Psoas muscle (tissue), 8 donors: ENCODE results near the gene ZNF837. TPM values are rescaled to one million over a fixed set of nuclear protein-coding genes. Genes with fewer than 3 reads are reported as not detected.

ENCODE experiments used
- ATAC-seq, 4 donors: fragments of 200-7000 bp; cut with Tn5 transposase; one replicate each; pipeline ENCODE4 v1.9.1; 2020; ENCODE audit warnings: moderate library complexity in 3 of 4, mild to moderate bottlenecking in 2 of 4
- DNase-seq, 2 donors: peaks; one replicate each; pipeline ENCODE4 v3.0.0-alpha.2; 2020
- H3K27ac ChIP-seq: fragments of 200-600 bp; one replicate; pipeline ENCODE4 v1.8.0; 2022
- H3K27me3 ChIP-seq, 3 donors: fragments of 200-600 bp in 1 of 3; one replicate each; pipeline versions ENCODE4 v1.6.1 to v1.8.0; 2013 to 2022; ENCODE audit warnings: low read length in 2 of 3, mild to moderate bottlenecking in 2 of 3, moderate library complexity in 1 of 3; ENCODE audit not compliant: insufficient read depth in 3 of 3
- H3K36me3 ChIP-seq, 2 donors: fragments of 200-600 bp in 1 of 2; one replicate each; pipeline versions ENCODE4 v1.6.1 to v1.8.0; 2013 to 2022; ENCODE audit warnings: low read depth in 1 of 2, mild to moderate bottlenecking in 1 of 2, moderate library complexity in 1 of 2; ENCODE audit not compliant: insufficient read depth in 1 of 2
- H3K4me1 ChIP-seq: fragments of 200-600 bp; one replicate; pipeline ENCODE4 v1.8.0; 2022
- H3K4me3 ChIP-seq: fragments of 200-600 bp; one replicate; pipeline ENCODE4 v1.8.0; 2022; ENCODE audit warnings: mild to moderate bottlenecking
- H3K9me3 ChIP-seq: fragments of 200-600 bp; one replicate; pipeline ENCODE4 v1.8.0; 2022
- CTCF ChIP-seq: fragments of 200-600 bp; IDR thresholded peaks from one replicate; pipeline ENCODE4 v1.8.0; 2022; ENCODE audit warnings: antibody characterized with exemption
- WGBS, 3 donors: extraction: QIAGEN DNeasy Blood & Tissue Kit; methylation state at CpG; one replicate each; pipeline versions ENCODE4 v1.1.6 to v1.1.7; 2013; 5-methylcytosine and 5-hydroxymethylcytosine counted together
- intact Hi-C, 2 donors: fragments of 100-400 bp; cut with DNase I; formaldehyde crosslinking; loops; one replicate each; pipeline versions ENCODE4 v1.11.0 to v1.14.2; 2022
- polyA plus RNA-seq, 3 donors: library from polyadenylated mRNA; stranded (reverse); fragments of 200-250 nt; gene quantifications; one replicate each; pipeline ENCODE4 v1.2.3, GENCODE V29; 2013
- total RNA-seq, 4 donors: library from RNA; stranded (reverse); fragmentation: NEBNext Ultra II Directional in 2 of 4; extraction: Animal tissue kit (Norgen Biotek cat#: 25700) in 2 of 4; gene quantifications; one replicate each; pipeline versions ENCODE4 v1.2.1 to v1.2.4, GENCODE V29; 2021 to 2023
- donor health status: healthy with polysubstance abuse.
- donor health status: DM: no; HTN: no; CAD: no; lungs with moderate emphysema.
- donor health status: Bipolar disorder and iron deficiency.
- donor health status: healthy.
- donor health status: DM: yes; HTN: yes; CAD: no.
- donor health status: DM: no; HTN: no; CAD: no.
- donor health status: DM: no; HTN: no; CAD: no.
- donor health status: DM: yes; HTN: yes; CAD: no.

Gene ZNF837
- total and polyA plus RNA-seq, 7 donors = 0.08 to 0.34 (median 0.24) TPM

DNA sequence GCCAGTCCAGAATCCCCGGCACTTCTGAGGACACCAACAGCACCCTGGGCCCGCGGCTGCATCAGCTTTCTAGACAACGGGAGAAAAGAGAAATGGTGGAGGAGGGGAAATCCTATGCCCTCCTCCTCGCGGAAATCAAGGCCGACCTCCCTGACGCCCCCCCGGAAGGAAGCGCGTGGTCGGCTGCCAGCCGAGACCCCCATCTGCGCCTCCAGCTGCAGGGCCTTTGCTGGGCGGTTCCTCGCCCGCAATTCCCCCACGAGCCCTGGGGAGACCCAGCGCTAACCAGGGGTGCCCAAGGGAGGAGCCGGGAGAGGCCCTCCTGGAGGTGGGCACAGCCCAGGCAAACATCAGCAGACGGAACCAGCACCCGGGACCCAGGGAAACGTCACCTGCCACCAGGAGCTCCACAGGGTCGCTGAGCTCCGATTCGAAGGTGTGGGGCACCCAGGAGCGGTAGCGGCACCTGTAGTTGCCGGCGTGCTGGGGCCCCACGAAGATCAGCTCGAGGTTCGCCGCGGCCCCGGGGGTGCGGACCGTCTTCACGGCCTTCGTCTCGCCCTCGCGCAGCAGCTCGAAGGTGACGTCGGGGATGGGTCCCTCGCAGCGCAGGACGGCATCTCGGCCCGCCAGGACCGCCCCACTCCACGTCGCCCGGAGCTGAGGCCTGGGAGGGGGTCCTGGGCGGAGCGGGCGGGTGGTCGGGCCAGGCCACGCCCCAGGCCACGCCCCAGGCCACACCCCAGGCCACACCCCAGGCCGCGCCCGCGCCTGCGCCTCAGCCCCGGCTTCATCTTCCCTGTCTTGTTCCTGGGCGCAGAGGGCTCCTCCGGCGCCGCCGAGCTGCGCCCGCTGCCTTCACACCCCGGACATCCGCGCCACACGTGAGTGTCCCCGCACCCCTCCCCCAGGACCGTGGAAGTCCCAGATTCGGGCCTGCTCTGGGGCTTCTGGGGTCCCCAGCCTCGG lies 33.6 kb downstream of the ZNF837 start:
- Histone ChIP-seq H3K9me3 (no peaks in the 10 kb centered on the region), H3K36me3 (no peaks in the 10 kb centered on the region), H3K27me3 (peaks cover 0 to 38% (median 11%) of the 10 kb centered on the region in 3 donors), H3K4me1 (no peaks in the 10 kb centered on the region), H3K27ac (peak overlapping the region; percentile 53), H3K4me3 (peak overlapping the region; percentile 73)
- DNase-seq = peak; percentile 54 to 73
- intact Hi-C loops = no loop called here
- peak; percentile 83 to 95 (median 86) for ATAC-seq
- TF ChIP-seq CTCF = no peak
- 1 to 2% (median 2%) methylated on average over 55 to 82 of the region's 82 CpGs for WGBS, 3 donors

- intact Hi-C loops = no loop called here
These were observed 35.3 kb downstream of the ZNF837 start for GRCh38 chr19:58345558-58345957.

DNA sequence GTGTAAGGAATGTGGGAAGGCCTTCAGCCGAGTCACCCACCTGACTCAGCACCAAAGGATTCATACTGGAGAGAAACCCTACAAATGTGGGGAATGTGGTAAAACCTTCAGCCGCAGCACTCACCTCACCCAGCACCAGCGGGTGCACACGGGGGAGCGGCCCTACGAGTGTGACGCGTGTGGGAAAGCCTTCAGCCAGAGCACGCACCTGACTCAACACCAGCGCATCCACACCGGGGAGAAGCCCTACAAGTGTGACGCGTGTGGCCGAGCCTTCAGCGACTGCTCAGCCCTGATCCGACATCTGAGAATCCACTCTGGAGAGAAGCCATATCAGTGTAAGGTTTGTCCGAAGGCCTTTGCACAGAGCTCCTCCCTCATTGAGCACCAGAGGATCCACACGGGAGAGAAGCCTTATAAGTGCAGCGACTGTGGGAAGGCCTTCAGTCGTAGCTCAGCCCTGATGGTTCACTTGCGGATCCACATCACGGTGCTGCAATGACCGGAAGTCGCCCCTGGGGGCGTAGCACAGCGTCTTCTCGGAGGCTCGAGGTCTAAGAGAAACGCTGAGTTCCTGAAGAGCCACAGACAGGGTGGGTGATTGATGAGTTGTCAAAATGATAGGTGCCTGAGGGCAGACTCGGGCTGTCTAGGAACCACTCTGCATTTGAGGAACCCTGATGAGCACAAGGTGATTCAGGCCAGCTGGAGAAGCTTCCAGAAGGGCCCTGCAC lies 41.8 kb downstream of the ZNF837 start:
- intact Hi-C loops = no loop called here
- H3K36me3 ChIP-seq = peaks cover 9 to 62% of the 10 kb centered on the region in 2 donors
- H3K9me3 ChIP-seq = no peaks in the 10 kb centered on the region
- no peaks in the 10 kb centered on the region for H3K4me1 ChIP-seq
- no peaks in the 10 kb centered on the region for H3K27me3 ChIP-seq
- 75 to 79% (median 75%) methylated on average over 30 of the region's 30 CpGs for WGBS, 3 donors
- ATAC-seq (no peak), DNase-seq (no peak)
- H3K4me3 ChIP-seq = no peak overlapping the region
- TF ChIP-seq CTCF = no peak
- H3K27ac ChIP-seq = no peak overlapping the region

More at GRCh38 chr19:58345558-58345957, 35.3 kb downstream of the ZNF837 start:
- no peak overlapping the region for H3K27ac ChIP-seq
- no peak overlapping the region for H3K4me3 ChIP-seq
- no peaks in the 10 kb centered on the region for H3K9me3 ChIP-seq
- H3K4me1 ChIP-seq = no peaks in the 10 kb centered on the region
- DNase-seq = no peak
- TF ChIP-seq CTCF = no peak
- H3K27me3 ChIP-seq = peaks cover 0 to 34% (median 7%) of the 10 kb centered on the region in 3 donors
- H3K36me3 ChIP-seq = peaks cover 0 to 9% of the 10 kb centered on the region in 2 donors
- WGBS, 3 donors = 66 to 71% (median 69%) methylated on average over 5 of the region's 5 CpGs
- no peak for ATAC-seq

GRCh38 chr19:58338336-58338735 lies 42.5 kb downstream of the ZNF837 start:
- DNase-seq = no peak
- ATAC-seq = no peak

More at GRCh38 chr19:58338336-58338735, 42.5 kb downstream of the ZNF837 start:
- TF ChIP-seq CTCF = no peak
- no peak overlapping the region for H3K4me3 ChIP-seq
- intact Hi-C loops = no loop called here
- 97% methylated on average over 11 of the region's 11 CpGs for WGBS, 3 donors
- peaks cover 9 to 62% of the 10 kb centered on the region in 2 donors for H3K36me3 ChIP-seq
- no peak overlapping the region for H3K27ac ChIP-seq
- H3K27me3 ChIP-seq = no peaks in the 10 kb centered on the region
- no peaks in the 10 kb centered on the region for H3K4me1 ChIP-seq
- H3K9me3 ChIP-seq = no peaks in the 10 kb centered on the region
